SH-SY5Y (cell line): ENCODE data around the gene TAC4.

Experiments
- GATA2 ChIP-seq: IDR thresholded peaks from 2 replicates; pipeline ENCODE4 v1.6.1; 2011; ENCODE audit warnings: mild to moderate bottlenecking, low read depth, low read length
- GATA3 ChIP-seq: IDR thresholded peaks from 2 replicates; pipeline ENCODE4 v1.6.1; 2011; ENCODE audit warnings: low read depth, mild to moderate bottlenecking, low read length, moderate library complexity

The TAC4 gene

DNA sequence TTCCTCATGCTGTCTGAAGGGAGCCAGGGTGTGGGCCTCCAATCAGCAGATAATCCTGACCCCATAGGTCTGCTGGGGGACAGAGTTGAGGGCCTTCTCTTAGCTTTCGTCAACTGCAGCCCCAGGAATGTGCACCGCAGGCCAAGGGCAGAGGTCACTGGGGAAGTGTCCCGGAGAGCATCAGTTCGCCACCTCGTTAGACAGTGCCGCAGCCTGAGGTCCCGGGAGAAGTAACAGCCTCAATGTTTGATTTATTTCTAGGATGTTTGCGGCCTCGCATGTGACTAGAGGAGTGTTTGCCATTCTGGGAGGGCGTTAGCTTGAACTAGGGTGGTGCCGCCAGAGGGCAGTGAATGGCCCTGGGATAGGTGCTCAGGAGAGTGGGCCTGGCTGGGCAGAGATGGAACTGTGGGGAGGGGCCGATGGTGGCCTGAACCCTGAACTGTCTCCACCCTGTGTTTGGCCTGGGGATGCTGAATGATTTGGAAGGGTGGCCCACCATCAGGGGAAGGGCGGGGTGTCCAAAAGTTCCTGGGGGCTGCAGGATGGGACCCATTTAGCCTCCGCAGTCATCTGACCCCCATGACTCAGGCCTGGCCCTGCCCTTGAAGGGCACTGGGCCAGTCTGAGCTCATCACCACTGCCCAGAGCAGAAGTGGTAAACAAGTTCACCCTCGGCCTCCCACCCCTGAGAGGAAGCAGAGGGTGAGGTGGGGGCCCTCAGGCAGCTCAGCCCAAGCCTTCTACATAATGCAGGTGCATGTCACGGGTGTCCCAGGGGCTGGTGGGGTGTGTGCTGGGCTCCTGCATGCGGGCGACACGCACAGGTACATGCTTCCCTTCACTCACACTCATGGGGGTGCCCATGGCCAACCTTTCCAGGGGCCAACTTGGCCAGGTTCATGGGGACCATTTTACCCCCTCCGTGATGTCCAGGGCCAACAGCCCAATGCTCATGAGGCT, 12.4 kb upstream of the TAC4 start:
- TF ChIP-seq GATA3 (no peak), GATA2 (no peak)

DNA sequence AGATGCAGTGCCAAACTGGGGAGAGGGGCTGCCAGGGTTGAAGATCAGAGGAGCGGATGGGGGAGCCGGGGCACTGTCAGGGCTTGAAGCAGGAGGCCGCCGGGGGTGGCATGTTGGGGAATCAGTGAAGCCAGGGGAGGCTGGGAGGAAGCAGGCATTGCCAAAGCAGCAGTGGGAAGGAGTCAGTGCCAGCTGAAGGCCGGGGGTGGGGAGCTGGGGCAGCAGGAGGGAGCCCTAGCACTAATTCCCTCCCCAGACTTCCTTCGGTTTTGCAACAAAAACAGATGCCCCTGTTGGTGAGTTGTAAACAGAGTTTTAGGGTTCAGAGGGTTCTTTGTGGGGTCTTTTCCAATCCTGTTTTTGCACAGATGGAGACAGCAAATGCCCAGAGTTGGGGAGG, 10.9 kb upstream of the TAC4 start:
- no peak for TF ChIP-seq GATA3
- no peak for TF ChIP-seq GATA2

DNA sequence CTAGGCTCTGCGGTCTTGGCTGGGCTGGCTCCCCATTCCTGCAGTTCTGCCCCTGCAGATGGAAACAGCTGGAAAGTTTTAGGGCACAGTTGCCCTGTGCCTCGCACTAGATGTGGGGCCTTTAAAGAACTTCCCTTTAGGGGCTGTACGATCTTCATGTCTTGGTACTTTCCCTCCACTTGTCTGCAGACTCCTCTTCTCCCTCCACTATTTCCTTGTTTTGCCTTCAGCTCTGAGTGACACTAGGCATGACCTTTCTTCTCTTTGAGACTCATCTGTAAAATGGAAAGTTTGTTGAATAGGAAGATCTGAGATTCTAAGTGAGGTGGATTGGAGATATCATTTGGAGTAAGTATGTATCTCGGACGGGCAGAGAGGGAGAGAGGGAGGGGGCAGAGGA, 6.3 kb upstream of the TAC4 start:
- no peak for TF ChIP-seq GATA2

DNA sequence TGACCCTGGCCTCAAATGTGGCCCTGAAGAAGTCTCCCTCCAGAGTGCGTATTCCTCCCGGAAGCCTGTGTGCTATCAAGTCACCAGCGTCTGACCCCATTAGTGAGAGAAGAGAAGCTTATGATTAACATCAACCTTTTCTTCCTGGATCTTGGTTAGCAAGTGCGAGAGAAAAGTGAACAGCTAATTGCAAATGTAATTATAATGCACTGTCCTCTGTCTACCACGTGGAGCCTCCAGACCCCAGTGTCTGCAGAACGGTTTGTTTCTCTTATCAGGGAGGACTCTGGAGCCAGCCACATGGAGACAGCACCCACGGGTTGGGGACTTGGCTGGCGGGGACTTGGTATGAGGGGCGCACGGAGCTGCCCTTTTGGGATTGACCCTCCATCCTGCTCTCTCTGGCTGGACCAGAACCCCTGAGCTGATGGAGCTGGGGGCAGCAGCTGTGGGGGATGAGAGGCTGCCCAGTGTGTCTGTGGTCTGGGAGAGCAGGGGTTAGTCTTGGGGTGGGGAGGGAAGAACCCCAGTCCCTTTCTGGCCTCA, 5.7 kb upstream of the TAC4 start:
- TF ChIP-seq GATA3: no peak

DNA sequence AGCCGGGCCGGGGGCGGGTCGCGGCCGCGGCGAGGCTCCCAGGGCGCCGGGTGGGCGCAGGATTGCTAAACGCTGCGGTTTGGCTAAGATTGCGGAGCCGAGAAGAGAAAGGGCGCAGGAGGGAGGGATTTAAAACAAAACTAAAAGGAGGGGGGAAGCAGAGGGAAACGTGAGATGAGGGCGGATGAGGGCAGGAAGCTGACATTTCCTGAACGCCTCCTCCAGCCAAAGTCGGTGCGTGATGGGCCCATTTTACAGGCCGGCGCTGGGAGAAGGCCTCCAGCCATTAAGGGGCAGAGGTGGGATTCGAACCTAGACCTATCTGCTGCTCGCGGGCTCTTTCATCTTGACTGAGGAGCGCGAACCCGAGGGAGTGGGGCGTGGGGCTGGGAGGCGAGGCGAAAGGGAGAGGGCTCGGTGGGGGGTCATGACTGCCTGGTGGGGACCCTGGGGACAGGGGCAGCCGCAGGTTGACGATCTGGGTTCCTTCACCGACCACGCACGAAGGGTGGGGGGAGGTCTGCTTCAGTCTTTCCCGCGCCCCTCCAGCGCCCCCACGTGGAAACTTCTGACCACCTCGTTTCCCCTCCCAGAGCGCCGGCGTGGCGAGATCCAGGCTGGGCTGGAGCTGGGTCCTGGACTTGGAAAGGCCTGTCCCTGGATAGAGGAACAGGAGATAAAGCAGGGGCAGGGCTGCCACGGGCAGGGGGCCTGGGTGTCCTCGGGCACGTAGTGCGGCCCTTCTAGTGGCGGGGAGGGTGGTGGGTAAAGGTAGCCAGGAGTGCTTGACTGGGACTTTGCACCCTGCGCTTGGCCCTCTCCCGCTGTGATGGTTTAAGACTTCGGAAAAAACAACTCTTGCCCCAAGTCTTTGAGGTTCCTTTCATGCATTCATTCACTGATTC, 3.8 kb upstream of the TAC4 start:
- no peak for TF ChIP-seq GATA3
- no peak for TF ChIP-seq GATA2

- TF ChIP-seq GATA2 (no peak), GATA3 (no peak)
Observed at GRCh38 chr17:49850772-49851386, 3.0 kb upstream of the TAC4 start.

- TF ChIP-seq GATA2 (no peak), GATA3 (no peak)
Observed at GRCh38 chr17:49850218-49850610, 2.3 kb upstream of the TAC4 start.

- TF ChIP-seq GATA3: no peak
- no peak for TF ChIP-seq GATA2
Observed at GRCh38 chr17:49848739-49849138, 870 bp upstream of the TAC4 start.

DNA sequence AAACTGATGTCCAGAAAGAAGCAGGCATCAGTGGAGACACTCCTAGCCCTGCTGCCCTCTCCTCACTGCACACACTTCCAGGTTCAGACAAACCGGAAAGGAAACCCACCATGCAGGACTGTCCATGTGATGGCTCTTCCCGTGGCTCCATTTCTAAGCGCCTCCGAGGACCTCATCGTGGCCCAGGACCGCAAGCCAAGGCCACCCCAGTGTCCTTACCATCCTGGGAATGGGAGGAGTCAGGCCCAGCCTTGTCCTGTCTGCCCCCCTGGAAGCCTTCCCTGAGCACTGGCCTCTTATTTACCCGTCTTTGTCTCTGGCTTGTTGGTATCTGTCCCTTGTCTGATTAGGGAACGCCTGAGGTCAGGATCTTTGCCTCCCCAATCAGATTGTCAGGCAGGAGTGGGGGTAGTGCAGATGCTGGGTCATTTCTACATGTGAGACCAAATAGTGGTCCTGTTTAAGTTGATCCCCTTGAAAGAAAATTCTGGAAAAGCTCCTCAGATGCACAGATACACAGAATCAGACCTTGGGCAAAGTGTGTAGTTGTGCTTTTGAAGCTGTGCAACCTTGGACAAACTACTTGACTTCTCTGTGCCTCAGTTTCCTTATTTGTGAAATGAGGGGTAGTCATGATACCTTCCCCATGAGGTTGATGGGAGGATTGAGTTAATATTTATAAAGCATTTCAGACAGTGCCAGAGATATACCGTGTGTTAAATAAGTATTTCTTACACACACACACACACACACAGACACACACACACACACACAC, 744 bp downstream of the TAC4 start:
- TF ChIP-seq GATA3: no peak
- TF ChIP-seq GATA2: no peak

- TF ChIP-seq GATA2: no peak
- no peak for TF ChIP-seq GATA3
Observed at GRCh38 chr17:49845321-49845720, 2.5 kb downstream of the TAC4 start.

- no peak for TF ChIP-seq GATA3
- TF ChIP-seq GATA2: no peak
Observed at GRCh38 chr17:49843774-49844350, 4.0 kb downstream of the TAC4 start.

GRCh38 chr17:49842846-49843245, 5.0 kb downstream of the TAC4 start:
- no peak for TF ChIP-seq GATA3

DNA sequence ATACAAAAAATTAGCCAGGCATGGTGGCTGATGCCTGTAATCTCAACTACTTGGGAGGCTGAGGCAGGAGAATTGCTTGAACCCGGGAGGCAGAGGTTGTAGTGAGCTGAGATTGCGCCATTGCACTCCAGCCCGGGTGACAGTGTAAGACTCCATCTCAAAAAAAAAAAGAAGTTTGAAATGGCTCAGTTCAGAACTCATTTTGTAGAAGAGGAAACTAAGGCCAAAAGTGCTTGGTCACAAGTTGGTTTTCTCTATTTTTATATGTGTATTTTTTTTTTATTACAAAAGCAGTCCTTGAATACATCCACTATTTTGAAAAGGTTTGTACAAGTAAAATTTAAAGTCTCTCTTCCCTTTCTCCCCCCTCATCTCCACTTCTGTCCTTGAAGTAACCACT, 5.5 kb downstream of the TAC4 start:
- TF ChIP-seq GATA2: no peak
- no peak for TF ChIP-seq GATA3
